ENCODE results near the gene ESYT3.
"Not testable (repeated sequence)": the region's sequence is repeated elsewhere in the genome, so short reads cannot be mapped to it uniquely, and the experiment has no call there.

The ESYT3 gene

DNA sequence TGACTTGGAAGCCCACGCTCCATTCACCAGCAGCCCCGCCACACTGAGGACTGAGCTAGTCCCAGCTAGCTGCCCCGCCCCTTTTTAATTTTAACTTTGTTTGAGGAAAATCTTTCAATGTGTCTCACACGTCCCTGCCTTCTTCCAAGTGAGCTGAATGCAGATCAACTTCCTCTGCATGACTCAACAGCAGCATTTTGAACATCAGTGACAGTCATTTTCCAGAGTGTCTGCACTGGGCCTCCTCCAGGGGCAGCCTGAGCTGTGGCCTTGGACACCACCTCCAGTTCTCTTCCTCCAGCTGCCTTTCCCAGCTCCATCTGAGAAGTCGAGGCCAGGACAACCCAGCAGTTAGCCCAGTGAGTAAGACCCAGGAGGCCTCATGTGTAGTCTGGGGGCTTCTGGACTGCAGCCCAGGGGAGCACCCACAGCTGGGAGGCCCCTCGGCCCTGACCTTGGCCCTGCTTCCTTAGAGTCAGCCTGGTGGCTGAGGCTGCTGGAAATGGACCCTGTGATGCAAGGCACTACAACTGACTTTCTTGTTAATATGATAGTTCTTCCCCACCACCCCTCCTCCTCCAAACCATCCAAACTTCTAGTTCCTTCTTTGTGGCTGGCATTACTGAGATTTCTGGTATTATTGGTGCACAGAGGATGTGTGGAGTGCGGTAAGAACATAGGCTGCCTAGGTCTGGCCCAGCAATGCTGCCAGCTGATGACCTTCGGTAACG is 21.4 kb upstream of the ESYT3 start:
- peak; percentile 5 for DNase-seq

DNA sequence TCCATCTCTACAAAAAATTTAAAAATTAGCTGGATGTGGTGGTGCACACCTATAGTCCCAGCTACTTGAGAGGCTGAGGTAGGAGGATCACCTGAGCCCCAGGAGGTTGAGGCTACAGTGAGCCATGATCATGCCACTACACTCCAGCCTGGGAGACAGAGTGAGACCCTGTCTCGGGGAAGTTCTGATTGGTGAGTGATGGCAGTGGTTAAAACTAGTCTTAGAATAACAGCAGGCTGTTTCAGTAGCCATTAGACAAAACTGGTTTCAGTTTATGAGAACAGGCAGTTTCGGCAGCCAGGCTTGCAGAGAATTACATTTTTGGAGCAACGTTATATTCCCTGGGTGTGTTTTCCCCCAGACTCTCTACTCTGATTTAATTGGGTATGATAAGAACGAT is 18.2 kb upstream of the ESYT3 start:
- not testable (repeated sequence) for DNase-seq

DNA sequence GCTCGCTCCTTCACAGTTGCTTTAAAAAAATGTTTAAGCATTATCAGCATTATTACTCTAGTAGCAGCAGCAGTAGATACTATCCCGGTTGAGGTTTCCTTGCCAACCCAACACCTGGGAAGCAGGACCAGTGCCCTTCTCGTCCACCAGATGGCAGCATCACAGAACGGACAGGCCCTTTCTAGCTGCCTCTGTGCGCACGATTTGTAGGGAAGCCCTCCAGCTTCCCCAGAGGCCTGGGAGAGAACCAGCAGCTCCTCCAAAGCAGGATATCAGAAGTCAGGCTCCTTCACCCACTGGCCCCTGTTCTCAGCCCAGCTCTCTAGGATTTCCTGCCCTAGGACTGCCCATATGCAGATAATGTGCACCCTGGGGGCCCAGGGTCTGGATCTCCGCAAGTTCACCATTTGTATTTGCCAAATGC is 16.8 kb upstream of the ESYT3 start:
- DNase-seq: peak; percentile 85

DNA sequence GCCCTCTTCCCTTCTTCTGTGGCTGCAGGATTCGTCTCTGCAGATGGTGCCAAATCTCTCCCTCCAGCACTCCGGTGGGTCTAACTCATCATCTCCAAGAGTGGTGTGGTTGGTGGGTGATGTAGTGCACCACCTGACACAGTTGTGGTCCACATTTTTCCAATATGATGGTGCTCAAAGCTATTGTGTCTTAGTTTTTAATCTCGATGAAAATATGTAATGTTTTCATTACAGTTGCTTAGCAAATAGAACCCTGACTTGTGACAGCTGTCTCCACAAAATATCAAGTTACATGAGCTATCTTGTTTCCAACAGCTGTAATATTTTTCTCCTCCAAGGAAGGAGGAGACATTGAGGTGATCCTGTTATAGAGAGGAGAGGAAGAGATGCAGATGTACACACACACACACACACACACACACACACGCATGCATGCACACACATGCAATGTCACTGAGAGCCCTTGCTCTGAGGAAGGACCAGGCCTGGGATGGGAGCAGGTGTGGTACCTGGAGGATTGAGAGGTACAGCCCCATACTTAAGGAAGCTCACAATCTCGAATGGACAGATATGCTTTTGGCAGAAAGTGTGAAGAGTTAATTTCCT is 15.7 kb upstream of the ESYT3 start:
- no peak for DNase-seq

DNA sequence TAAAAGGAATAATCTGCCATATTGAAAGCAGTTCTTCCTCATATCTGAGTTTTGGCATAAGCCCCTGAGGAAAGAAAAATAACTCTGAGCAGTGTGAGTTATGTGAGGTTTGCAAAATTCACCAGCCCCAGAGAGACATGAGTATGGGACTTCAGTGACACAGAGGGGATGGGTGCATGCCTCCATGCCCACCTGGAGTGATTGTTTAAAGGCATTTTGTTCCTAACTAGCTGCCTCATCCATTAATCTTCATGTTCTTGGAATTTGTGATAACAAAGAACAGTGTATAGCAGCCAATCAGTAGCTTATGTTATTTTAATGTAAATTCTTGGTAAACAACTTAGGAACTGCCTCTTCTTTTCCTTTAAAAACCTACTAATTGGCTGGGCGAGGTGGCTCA is 11.1 kb upstream of the ESYT3 start:
- DNase-seq: no peak

DNA sequence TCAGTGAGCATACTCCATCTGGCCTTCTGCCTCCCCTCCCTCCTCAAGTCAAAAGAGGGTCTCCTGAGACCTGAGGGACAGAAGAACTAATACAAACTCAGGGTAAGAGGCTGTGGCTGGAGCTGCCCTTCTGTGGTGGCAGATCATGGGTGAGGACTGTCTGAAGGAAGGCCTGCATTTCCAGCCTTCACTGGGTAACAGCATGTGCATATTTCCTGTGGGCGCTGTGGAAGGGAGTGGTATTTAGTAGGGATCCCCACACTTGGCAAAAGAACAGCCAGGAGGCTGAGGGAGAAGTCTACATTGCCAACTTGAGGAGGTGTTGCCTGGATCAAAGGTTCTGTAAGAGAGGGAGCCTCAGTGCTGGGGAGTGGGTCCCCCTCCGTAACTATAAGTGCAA is 10.1 kb upstream of the ESYT3 start:
- DNase-seq: no peak

DNA sequence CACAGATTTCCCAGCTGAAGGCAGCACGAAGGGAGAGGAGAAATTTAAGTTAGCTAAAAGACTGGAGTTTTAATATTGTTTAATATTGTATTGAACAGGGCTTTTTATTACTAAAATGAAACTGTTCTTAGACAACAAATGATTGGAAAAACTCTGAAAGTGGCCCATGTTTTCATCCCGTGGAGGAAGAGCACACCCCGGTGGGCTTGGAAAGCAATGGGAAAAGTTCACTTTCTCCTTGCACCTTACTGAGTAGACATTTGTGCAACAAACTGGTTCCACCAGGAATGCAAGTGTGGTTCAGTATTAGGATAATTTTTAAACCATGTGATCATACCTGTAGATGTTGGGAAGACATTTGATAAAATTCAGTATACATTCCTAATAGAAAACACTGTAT is 8.2 kb upstream of the ESYT3 start:
- no peak for DNase-seq

DNA sequence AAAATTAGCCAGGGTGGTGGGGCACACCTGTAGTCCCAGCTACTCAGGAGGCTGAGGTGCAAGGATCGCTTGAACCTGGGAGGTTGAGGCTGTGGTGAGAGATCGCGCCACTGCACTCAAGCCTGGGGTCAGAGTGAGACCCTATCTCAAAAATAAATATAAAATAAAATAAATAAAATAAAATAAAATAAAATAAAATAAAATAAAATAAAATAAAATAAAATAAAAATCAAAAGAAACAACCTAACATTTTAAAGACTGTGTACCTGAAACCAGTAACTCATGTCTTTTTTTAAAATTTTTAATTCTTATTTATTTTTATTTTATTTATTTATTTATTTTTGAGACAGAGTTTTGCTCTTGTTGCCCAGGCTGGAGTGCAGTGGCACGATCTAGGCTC is 7.7 kb upstream of the ESYT3 start:
- not testable (repeated sequence) for DNase-seq

DNA sequence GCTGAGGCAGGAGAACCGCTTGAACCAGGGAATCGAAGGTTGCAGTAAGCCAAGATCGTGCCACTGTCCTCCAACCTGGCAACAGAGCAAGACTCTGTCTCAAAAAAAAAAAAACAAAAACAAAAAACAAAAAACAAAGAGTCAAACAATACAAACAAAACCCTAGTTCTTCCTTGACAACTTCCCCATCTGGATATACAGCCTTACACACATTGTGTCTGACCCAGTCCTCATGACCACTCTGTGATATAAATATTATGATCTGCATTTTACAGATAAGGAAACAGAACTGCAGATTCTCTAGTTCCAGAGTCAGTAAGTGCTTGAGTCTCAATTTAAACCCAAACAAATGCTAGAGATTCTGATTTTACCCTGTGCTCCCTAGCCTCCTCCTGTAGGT is 4.8 kb upstream of the ESYT3 start:
- DNase-seq: no peak

DNA sequence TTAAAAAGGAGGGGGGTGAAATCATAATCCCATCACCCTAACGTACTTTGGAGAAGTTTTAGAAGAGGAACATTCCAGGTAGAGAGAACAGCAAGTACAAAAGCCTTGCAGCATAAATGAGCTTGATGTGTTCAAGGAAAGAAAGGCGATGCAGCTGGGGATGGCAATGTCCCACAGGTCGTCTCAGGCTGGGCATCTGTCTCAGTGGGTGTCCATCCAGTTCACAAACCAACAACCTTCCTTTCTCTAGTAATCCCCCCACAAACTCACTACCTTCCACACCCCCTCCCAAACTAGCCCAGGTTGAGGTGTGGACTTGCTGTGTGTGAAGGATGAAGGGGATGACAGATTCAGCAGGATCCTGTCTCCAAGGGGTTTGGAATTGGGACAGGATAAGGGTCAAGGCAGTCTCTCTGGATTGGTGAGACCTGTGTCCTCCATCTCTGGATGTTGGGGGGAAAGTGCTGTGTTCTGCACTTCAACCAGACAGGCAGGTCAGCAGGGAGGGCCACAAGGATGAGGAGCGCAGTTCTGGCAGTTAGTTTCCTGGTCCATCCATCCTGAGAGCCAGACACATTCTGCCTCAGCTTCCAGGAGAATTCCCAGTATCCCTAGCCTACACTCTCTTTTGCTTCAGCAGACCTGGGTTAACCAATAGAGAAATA is 1.7 kb upstream of the ESYT3 start:
- peak; percentile 60 for DNase-seq

DNA sequence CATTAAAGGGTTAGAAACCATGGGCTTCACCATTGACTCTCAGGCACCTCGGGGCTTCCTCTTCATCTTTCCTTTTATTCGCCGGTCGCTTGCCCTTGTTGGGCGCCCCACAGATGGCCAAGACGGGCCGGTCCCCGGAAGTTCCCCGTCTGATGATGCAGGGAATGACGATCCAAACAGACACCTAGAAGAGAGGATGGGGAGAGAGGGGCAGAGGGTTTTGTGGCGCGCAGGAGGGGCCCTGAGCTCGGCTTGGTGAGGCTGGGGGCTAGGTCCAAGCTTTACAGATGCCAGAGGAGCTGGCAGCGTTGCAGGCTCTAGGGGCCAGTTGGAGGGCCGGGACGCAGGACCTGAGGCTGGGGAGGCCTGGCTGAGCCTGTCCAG is 532 bp upstream of the ESYT3 start:
- DNase-seq: peak; percentile 49

DNA sequence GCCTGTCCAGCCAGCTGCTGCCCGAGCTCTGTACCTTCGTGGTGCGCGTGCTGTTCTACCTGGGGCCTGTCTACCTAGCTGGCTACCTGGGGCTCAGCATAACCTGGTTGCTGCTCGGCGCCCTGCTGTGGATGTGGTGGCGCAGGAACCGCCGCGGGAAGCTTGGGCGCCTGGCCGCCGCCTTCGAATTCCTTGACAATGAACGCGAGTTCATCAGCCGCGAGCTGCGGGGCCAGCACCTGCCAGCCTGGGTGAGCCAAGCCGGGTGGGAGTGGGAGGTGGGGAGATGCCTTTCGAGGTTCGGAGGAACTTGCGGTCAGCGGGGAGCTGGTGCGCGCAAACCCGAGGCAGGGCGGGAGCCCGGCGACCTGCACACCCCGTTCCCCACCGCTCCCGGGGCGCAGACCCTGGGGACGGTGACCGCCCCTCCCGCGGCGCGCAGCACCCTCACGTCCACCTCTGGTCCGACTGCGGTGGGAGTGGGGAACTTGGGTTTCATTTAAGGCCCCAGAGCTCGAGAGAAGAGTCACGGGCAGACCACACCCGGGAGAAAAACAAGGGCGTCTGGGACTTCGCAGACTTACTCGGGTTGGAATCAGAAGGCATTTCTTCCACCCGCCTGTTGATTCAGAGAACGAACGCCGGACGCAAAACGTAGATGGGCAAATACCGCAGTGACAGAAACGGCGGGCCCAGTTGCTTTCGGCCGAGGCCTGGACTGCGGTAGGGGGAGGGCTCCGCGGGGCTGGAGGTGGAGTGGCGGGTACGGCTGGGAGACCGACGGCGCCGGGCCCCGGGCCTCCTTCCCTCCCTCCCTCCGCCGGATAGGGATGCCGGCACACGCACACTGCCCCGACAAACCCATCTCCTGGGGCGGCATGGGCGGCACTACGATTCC is 708 bp downstream of the ESYT3 start:
- peak; percentile 59 for DNase-seq

DNA sequence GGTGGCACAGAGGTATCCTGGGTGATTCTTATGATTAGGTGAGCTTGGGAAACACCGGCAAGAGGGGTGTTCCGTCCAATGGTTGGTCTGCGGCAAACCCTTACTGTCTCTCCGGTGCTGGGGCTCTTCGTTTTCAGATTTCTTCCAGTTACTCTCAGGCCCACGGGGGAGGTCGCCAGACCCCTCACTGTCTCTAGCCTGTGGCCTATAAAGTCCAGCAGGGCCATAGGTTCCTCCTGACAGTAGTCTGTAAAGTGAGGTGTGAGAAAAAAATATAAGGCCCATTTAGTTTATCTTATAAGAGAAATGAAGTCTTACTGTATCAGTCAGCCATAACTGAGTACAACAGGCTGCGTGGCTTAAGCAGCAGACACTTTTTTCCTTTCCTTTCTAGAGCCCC is 1.4 kb downstream of the ESYT3 start:
- DNase-seq: no peak

DNA sequence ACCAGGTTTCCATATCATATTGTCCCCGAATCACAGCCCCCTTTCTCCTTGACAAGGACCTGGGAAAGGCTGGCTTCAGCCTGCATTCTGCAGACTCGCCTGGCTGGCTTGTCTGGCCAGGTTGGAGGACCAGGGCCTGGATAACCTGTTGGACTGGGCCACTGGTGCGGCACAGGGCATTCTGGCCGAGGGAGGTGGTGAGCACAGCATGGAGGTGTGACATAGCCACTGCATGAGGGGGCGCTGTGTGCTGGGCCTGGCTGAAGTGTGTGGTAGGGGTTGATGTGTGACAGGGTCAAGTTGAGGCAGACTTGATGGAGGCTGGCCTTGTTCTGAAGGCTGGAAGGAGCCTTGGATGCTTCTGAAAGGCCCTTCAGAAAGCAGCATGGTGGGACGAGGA is 2.9 kb downstream of the ESYT3 start:
- no peak for DNase-seq

DNA sequence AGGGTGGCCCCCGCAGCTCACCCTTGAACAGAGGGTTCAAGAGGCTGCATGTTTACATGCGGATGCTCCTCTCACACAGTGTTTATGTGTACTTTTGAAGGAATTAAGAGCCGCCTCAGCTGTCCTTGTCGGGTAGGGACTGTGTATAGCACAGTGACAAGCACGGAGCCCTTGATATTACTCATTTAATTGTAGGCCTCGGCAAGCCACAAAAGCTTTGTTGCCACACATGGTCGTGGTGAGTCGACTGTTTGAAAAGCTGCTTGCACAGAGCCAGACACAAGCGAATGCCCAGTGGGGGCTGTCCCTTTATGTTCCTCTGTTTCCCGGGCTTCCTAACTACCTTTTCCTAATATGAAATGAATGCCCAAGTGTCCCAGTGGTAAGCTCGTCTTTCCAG is 4.5 kb downstream of the ESYT3 start:
- no peak for DNase-seq

DNA sequence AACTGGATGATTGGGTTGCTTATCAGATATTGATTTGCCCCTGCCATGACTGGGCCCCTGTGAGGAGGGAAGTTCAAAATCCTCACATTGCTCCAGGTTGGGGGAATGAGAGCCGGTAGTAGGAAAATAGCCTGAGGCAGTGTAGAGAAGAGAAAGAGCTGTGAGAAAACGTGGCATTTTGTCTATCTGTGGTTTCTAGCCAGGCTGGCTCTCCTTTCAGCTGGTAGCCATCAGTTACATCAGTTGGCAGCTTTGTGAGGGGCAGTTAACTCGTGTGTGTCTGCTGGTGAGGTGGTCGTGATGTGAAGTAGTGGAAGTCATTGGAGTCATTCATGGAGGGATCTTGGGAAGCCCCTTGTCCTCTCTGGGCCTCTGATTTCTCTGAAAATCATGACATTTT is 5.2 kb downstream of the ESYT3 start:
- DNase-seq: no peak

DNA sequence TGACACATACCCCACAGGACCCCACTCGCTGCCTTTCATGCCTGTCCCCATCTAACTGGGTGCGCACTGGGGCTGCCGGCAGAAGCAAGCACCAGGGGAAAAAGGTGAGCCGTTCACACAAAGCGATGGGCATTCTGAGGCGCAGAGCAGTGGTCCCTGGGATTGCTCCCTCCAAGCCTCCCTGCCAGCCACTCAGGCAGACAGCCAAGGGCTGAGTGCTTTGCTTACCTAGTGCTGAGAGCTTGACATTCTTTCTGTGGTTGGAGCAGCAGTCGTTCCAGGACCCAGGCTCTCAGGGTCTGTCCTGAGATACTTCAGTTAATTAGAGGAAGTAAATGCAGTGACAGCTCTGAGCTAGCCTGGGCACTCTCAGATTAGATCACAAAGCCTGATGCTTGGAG is 5.7 kb downstream of the ESYT3 start:
- no peak for DNase-seq

DNA sequence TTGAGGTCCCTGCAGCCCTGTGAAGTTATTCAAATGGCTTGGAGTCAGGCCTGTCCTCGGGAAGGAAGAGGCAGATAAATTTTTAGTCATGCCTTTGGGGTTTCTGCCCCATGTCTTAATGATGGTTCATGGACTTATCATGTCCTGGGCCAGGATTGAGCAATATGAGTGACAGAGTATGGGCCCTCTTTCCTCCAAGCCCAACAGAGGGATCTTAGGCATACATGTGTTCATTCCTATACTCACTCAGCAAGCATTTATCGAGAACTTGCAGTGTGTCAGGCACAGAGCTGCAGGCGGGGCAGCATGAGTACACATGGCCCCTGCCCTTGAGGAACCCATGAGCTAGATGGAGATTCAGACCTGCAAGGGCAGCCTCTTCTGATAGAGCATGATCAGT is 6.2 kb downstream of the ESYT3 start:
- DNase-seq: no peak

DNA sequence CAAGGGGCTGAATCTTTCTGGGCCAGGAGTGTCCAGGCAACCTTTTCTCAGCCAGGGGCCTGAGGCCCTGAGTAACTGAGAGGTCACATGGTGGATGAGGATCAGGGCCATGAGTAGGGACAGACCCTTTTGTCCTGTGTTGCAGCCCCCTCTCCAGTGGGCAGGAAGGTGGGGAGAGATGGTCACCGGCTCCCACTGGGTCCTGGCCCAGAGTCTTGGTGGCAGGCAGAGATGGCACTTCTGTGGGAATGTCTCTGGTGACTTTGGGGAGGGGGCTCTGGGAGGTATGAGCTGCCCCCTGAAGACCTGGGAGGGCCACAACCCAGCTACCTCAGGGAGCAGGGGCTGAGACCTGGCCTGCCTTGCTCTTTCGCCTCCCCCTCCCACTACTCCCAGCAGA is 6.8 kb downstream of the ESYT3 start:
- DNase-seq: peak; percentile 49

DNA sequence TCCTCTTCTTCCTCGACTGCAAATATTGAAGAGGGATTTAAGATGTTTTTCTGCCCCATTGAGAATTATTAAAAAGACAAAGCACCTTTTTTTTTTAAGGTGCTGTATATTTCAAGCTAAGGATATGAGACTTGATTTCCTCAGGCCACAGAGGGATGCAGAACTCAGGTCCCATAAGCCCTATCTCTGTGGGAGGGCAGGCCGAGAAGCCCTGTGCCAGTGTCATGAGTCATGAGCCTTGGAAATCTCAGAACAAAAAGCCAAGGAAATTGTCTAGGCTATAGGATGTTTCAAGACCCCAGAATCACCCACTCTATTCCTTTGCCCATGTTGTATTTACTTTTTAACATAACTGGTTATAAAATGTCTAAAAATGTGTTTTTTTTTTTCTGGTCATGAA is 7.3 kb downstream of the ESYT3 start:
- DNase-seq: no peak

DNA sequence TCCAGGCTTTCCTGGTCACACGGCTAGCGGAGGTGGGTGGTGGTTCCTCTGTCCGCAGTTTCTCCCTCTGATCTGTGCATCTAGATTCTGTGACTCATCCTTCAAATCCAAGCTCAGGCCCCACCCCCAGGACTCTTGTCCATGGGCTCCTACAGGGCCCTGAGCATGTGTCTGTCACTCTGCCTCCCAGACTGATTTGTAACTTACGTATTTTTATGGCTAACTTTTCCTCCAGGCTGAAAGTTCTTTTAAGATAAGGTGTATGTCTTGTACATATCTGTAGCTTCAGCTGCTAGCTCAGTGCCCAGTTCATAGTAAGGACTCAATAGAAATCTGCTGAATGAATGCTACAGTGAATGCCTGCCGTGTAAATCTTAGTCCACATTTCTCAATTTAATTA is 8.0 kb downstream of the ESYT3 start:
- DNase-seq: no peak

DNA sequence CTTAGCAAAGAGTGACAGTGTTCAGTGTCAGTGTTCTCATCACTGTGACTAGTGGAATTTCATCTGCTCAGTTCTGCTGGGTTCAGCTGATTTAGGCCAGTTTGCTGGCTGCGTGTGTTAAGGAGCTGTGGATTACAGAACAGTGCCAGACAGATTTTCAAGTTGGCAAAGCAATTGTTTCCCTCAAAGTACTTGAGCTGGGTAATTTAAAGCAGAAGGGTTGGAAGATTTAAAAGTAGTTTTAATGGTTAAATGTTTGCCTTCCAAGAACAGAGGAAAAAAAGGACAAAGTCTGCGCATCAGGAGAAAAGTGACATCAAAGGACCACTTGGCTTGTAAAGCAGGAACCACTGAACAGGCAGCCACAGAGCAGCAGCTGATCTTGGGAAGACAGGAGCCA is 8.7 kb downstream of the ESYT3 start:
- DNase-seq: peak; percentile 10

Measured in activated effector memory CD4-positive, alpha-beta T cell treated with anti-CD3 and anti-CD28 coated beads, Interleukin-2, amount 50 U/mL, for 16 hours (primary cell).